ELR (cell line): ENCODE data around the gene CFAP206.

ENCODE experiments used
- DNase-seq: peaks from one replicate; pipeline ENCODE4 v3.0.0-alpha.2; 2015; ENCODE audit warnings: low read depth

CFAP206 gene

GRCh38 chr6:87407901-87408720, at the start of gene CFAP206:
TSS of gene CFAP206 (plus strand) at chr6:87407972. CDS start at chr6:87409840, 1,868 bp downstream.
- peak; percentile 85 for DNase-seq

- no peak for DNase-seq
These were observed 43.0 kb upstream of the CFAP206 start for GRCh38 chr6:87364602-87365252.

- peak; percentile 43 for DNase-seq
These were observed 41.5 kb upstream of the CFAP206 start for GRCh38 chr6:87366072-87366827.

- DNase-seq, result no peak
These were observed 40.9 kb upstream of the CFAP206 start for GRCh38 chr6:87366899-87367298.

GRCh38 chr6:87373377-87373776, 34.4 kb upstream of the CFAP206 start:
- DNase-seq, result no peak

- no peak for DNase-seq
These were observed 32.5 kb upstream of the CFAP206 start for GRCh38 chr6:87375315-87375714.

- no peak for DNase-seq
These were observed 31.1 kb upstream of the CFAP206 start for GRCh38 chr6:87376643-87377042.

- no peak for DNase-seq
These were observed 28.8 kb upstream of the CFAP206 start for GRCh38 chr6:87378947-87379346.

- no peak for DNase-seq
These were observed 24.9 kb upstream of the CFAP206 start for GRCh38 chr6:87382861-87383260.

- no peak for DNase-seq
These were observed 23.7 kb upstream of the CFAP206 start for GRCh38 chr6:87384038-87384437.

- DNase-seq, result no peak
These were observed 23.3 kb upstream of the CFAP206 start for GRCh38 chr6:87384449-87384848.

GRCh38 chr6:87391334-87391733, 16.4 kb upstream of the CFAP206 start:
- DNase-seq, result peak; percentile 53

- peak; percentile 80 for DNase-seq
These were observed 14.6 kb upstream of the CFAP206 start for GRCh38 chr6:87393026-87393622.

GRCh38 chr6:87395431-87395830, 12.3 kb upstream of the CFAP206 start:
- no peak for DNase-seq

GRCh38 chr6:87396595-87397392, 11.0 kb upstream of the CFAP206 start:
- DNase-seq, result no peak

GRCh38 chr6:87397656-87398055, 10.1 kb upstream of the CFAP206 start:
- no peak for DNase-seq

GRCh38 chr6:87401832-87402231, 5.9 kb upstream of the CFAP206 start:
- DNase-seq, result no peak

- peak; percentile 59 for DNase-seq
These were observed 241 bp upstream of the CFAP206 start for GRCh38 chr6:87407561-87407900.

GRCh38 chr6:87408721-87409155, 966 bp downstream of the CFAP206 start:
- no peak for DNase-seq

GRCh38 chr6:87419266-87419665, 11.5 kb downstream of the CFAP206 start:
- no peak for DNase-seq

- DNase-seq, result no peak
These were observed 12.6 kb downstream of the CFAP206 start for GRCh38 chr6:87420360-87420759.

GRCh38 chr6:87421576-87421975, 13.8 kb downstream of the CFAP206 start:
- no peak for DNase-seq
